DMS79 treated with DMSO at 0.1 percent for 48 hours (cell line): ENCODE measurements around the gene ACY1.

ENCODE experiments used
- DNase-seq: peaks from one replicate; lab custom pipeline; 2025; lab: John Stamatoyannopoulos, UW

ACY1 gene

DNA sequence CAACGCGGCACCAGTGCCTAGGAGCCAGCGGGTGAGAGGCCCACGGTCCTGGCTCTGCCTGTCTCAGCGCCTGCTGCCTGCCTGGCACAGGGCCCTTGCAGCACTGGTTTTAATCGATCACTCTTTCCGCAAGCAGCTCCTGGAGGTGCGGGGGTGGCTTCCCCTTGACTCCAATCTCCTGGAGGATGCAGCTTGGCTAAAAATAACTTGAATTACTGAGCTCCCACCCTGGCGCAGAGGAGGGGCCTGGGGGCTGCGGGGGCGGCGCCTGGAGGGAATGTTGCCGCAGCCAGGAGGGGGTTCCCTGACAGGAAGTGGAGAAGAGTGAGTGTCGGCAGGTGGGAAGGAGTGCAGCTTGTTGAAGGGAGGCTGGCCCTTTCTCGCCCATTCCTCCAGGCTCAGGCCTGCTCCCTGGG is 22.2 kb downstream of the ACY1 start:
- DNase-seq, result peak; percentile 42

DNA sequence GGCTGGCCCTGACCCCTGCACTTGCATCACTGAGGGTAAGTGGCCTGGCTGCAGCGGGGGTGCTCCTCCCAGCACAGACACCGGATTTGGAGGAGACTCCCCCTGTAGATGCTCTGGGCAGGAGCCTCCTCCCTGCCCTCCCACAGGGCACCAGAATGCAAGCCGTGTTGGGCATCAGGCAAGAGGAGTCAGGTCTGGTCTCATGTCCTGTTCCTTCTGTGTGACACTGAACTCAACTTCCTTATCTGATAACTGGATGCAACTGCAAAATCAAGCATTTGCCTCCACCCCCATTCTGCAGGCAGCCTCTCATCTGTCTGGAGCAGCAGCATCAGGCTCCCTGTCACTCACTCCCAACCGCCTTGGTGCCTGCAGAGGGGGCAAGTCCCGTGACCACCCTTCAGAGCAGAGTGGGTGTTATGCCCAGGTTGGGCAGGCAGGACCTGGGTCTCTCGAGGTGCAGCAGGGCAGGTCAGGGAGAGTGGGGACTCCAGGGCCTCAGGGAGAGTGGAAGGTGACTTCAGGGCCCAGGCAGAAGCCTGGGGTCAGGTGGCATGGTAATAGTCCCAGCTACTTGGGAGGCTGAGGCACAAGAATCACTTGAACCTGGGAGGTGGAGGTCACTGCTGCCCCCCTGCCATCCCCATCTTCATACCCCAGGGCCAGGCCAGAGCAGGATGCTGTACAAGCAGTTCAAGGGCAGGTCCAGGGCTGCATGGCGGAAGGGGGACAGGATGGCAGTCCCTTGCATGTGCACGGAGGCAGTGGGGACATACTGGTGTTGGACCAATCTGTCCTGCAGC is 22.9 kb downstream of the ACY1 start:
- no peak for DNase-seq

GRCh38 chr3:52006820-52007133 is 23.4 kb downstream of the ACY1 start:
- no peak for DNase-seq

- DNase-seq, result no peak
Observed at GRCh38 chr3:52007291-52007690, 24.0 kb downstream of the ACY1 start.

DNA sequence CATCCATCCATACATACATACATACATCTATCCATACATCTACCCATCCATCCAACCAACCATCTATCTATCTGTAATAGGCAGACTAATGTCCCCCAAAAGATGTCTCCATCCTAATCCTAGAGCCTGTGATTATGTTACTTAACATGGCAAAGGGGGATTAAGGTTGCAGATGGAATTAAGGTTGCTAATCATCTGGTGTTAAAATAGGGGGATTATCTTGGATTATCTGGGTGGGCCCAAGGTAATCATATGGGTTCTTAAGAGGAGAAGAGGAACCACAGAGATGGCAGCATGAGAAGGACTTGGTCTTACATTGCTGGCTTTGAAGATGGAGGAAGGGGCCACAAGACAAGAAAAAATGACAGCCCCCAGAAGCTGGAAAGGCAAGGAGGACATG is 27.1 kb downstream of the ACY1 start:
- DNase-seq, result no peak

- no peak for DNase-seq
Observed at GRCh38 chr3:52012699-52013098, 29.4 kb downstream of the ACY1 start.

- no peak for DNase-seq
Observed at GRCh38 chr3:52013802-52014598, 30.7 kb downstream of the ACY1 start.

GRCh38 chr3:52014613-52015012 is 31.3 kb downstream of the ACY1 start:
- DNase-seq, result no peak

DNA sequence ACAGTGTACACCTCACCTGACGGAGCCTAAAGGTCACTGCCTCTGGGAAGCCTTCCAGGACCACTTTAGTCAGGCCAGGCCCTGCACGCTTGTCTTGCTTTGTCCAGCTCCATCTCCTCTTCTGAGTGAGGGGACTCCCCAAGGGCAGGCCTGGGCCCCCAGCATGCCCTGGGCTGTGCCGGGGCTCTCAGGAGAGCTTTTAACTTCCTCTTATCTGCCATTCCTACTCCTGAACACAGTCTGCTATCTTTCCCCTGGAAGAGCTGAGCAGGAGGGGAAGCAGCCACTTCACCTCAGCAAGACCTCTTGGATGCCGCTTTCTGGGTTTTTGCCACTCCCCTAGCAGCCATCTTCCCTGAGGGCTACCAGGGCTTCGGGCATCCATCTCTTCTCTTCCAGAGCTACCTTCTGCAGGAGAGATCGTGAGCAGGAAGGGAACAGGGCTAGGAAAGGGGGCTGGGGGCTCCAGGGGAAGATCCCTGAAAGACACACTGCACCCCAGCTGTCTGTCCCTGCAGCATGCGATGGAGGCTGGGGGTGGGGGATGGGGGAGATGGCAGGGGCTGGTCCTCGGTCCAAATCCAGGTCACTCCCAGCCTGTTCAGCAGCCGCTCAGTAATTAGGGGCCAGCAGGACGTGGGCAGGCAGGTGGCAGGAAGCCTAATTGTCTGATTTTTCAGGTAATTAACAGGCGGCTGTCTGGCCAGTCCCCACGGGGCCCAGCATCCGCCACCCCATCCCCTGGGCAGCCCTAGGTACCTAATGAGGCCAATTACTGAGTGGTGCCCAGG is 32.3 kb downstream of the ACY1 start:
- no peak for DNase-seq

DNA sequence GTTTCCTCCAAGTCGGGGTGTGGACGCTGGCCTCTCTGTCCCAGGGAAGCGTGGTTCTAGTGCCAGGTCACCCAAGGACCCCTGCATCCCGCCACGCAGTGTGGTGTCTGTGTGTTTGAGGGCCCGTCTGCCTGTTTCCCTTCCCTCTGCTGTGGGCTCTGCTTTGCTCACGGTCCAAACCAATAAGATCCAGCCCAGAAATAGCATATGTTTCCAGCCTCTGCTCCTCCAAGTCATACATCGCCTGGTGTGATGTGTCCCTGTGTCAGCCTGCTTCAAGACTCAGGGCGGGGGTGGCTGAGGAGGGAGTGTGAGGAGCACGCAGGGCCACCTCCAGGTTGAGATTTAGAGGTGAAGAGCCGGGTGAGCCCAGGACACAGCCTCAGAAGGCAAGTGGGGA is 34.3 kb downstream of the ACY1 start:
- no peak for DNase-seq

- DNase-seq, result no peak
Observed at GRCh38 chr3:52018319-52019000, 35.1 kb downstream of the ACY1 start.

DNA sequence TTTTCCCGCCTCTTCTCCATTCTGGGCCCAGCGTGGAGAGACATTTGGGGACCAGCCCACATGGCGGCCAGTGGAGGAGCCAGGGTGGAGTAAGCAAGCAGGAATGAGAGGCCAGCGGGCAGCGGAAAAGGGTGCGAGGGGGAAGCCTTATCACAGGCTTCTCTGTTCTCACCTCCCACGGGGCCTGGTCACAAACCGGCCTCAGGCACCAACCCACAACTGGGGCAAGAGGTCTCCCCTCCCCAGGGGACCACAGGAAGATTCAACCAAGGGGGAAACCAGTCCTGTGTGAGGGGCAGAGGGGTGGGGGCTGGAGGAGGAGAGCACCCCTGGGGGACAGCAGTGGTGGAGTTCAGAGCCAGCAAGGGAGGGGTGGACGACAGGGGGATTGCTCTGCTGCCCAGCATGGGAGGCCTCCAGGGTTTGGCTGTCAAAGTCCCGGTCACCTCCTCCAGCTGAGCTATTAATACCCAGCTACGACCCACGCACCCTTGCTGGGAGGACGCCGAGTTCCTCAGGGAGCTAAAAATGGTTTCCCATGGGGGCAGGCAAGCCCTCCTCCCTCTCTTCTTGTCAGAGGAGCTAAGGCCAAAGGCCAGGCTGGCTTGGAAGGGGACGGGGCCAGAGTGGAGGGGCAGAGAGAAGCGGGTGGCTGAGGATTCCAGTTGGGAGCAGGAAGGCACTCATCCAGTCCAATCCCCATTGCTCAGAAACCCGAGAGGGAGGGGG is 36.2 kb downstream of the ACY1 start:
- DNase-seq, result no peak

GRCh38 chr3:52020796-52021195 is 37.5 kb downstream of the ACY1 start:
- no peak for DNase-seq

DNA sequence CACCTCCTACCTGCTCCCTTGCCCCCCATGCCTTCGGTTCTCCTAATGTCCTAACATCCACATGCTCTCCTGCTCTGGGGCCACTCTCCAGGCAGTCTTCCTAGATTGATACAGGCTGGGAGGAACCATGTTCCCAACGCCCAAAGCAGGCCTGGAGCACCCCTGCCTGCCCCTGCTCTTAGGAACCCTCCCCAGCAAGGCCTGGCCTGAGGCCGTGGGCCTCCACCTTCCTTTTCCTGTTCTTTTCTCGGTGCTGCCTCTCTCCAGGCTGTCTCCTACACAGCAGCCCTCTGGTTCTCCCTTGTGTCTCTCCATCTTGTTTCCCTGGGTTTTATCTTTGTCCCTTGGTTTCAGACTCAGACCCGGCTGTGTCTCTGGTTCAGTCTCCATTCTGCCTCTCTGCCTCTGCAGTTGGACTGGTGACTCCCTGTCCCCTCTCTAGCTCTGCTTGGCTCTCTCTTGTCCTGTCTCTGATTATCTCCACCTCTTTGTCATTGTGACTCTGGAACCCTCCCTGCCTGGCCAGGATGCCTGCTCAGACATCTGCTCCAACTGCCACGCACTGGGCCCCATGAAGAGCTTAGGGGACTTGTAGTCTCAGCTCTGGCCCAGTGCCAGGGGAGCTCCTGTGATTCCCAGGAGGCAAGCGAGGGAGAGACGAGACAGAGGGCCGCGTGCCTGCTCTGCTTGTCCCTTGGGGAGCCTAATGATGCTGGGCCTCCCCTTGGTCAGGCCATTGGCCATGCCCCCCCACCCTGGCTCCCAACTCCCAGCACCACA is 38.3 kb downstream of the ACY1 start:
- peak; percentile 2 for DNase-seq

- no peak for DNase-seq
Observed at GRCh38 chr3:52022323-52023100, 39.2 kb downstream of the ACY1 start.

- no peak for DNase-seq
Observed at GRCh38 chr3:52023101-52023770, 39.9 kb downstream of the ACY1 start.

GRCh38 chr3:52023860-52024764 is 40.8 kb downstream of the ACY1 start:
- no peak for DNase-seq

DNA sequence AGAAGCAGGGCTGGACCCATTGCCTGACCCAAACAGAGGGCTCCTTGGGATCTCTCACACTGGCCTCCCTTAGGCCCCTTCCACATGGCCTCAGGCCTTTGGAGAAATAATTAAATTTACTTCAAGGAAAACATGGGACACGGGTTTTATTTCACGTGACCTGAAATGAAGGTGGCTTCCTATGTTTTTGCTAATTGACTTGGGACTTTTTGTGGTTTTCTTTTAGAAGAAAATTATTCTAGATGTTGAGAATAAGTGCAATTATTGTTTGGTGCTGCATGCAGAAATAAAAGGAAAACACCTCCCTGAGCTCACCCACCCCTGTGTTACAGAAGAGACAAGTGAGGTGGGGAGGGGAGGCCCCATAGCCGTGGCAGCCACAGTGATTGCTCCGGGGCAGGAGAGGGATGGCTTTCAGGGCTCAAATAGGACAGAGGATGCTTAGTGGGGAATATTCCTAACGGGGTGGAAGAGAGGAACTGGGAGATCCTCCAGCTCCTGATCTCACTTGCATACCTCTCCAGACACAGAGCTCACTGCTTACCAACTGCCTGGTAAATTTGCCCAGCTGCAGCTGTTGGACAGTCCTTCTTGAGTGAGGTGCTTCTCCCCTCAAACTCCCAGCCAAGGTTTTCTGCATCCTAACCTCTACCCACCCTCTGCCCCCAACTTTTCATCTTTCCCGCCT is 41.6 kb downstream of the ACY1 start:
- DNase-seq, result no peak
